Limb (tissue), 2 donors: ENCODE data around the gene ARHGEF4.
A peak's percentile ranks its signal among the peaks of the same experiment; 100 is the strongest.
"Not testable (repeated sequence)": the region's sequence is repeated elsewhere in the genome, so short reads cannot be mapped to it uniquely, and the experiment has no call there.

Source experiments
- DNase-seq, 2 donors: peaks; one replicate each; pipeline ENCODE4 v3.0.0-alpha.2; 2016; ENCODE audit errors: extremely low spot score in 2 of 2

The ARHGEF4 gene

GRCh38 chr2:131075578-131075977 is 238.9 kb downstream of the ARHGEF4 start:
- not testable (repeated sequence) for DNase-seq

DNA sequence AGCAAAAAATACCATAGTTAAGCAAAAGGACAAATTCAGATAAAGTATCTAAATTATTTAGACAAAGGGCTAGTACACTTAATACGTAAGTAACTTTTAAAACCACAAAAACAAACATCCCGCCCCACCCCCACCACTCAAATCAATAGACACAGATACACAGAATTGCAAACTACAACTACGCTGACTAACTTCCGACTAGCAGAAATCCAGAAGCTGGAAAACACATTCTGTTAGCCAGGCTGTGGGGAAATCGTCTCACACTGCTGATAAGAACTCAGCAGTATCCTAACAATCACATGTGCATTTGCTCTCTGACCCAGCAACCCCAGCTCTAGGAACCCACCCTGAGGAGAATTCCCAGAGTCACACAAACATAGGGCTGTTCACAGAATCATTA is 240.0 kb downstream of the ARHGEF4 start:
- DNase-seq, result no peak

DNA sequence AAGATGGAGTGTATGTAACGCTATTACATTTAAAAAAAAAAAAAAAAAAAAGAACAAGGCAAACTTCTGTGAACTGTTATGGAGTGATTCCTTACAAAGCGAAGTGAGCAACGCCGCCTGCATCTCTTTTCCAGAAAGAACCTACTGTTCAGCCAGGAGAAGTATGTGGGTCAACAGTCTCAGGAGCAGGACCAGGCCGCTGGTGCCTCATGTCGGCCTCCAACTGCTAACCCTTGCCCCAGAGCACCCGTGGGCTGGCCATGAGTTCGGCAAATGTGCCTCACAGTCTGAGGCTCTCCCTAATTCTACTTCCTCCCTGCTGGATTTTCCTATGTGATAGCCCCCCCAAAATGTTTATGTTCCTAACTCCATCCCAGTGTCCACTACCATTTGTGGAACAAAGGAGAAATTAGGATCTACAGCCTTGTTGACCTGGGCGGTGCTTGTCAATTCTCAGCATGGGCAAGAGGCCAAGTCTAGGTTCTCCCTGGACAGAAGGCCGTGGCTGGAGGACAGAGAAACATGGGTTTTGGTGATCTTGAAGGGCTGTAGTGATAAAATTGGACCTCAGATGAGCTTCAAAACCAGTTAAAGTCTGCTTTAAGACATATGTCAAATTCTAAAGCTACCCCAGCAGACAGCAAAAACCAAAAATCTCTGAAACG is 240.6 kb downstream of the ARHGEF4 start:
- DNase-seq, result no peak

DNA sequence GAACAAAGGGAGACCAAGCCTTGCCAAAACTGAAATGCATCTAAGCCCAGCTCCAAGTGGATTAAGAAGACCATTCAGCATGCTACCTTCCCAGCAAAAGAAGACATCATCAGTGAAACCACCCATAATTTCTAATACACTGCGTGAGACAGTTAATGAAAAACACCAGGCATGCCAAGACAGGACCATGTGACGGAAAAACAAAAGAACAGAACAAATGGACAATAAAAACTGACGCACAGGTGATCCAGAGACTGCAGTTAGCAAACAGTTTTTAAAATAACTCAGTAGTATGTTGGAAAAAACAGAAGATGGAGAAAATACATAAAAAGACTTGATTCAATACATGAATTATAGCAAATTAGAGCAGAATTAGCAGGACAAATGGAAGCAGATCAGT is 241.3 kb downstream of the ARHGEF4 start:
- DNase-seq, result no peak

- DNase-seq, result not testable (repeated sequence)
These were observed 243.2 kb downstream of the ARHGEF4 start for GRCh38 chr2:131079931-131080330.

GRCh38 chr2:131081190-131081589 is 244.5 kb downstream of the ARHGEF4 start:
- DNase-seq, result no peak

DNA sequence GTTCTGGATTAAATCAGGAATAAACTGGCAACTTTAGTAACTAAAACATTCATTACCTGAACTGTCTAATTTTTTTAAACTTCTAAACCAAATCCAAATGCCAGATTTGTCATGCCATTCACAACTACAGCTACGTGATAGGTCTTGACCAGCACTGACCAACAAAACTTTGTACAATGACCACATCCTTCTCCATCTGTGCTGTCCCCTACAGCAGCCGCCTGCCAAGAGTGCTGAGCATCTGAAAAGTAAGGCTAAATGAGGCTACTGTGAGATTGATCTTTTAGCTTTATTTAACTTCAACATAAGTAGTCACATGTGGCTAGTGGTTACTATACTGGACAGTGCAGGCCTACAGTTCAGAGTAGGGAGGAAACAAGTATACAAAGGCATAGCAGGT is 248.9 kb downstream of the ARHGEF4 start:
- no peak for DNase-seq

DNA sequence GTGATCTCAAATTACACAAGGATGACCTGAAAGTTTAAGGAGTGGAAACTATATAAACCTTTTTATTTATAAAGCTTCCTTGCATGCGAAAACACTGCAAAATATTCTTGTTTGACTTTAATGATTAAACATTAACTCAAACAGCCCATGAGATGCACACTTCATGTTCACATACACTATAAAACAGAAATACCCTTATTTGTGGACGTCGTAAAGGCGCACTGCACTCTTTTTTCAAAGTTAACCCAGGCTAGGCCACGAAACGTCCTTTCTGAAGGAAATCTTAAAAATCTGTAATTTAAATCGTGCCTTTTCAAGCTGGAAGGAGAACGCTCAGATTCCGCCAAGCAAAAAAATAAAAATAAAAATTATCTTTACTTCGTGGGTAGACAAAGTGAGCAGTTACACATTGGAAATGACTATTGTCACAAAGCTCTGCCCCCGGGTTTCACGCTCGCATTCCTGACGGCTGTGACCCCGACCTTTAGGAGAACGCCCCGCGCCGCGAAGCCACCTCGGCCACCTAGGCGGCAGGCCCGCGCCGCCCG is 255.8 kb downstream of the ARHGEF4 start:
- peak in 1 of 2 donors; percentile 1 for DNase-seq

DNA sequence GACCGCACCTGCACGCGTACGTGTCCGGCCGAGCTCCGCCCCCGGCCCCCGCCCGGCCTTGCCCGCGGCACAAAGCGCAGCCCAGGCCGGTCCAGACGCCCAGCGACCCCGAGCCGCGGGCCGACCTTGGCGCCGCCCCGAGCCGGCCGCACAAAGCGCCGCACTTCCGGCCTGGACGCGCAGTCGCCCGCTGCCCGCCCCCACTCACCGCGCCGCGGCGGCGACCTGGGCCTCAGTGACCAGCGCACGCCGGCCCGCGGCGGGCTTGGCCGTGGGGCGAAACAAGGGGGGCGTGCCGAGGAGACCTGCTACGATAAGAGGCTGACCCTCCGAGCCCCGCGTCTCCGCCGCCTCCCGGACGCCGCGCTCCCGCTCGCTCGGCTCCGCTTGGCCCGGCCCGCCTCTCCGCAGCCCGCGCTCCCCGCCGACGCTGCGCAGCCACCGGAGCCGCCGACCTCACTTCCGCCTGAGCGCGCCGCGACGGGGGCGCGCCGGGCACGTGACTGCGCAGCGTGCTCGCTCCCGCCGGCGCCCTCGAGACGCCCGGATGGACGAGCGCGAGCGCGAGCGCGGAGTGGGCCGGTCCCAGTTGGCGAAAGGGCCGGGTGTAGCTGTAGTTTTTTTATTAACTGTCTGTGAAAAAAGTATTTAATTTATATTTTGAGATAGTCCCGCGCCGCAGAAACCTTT is 256.4 kb downstream of the ARHGEF4 start, which contains the start of gene FAM168B:
Gene FAM168B, minus strand, starts transcription at position 455 of the 690 bp plus-strand sequence. CDS start 10,814 bp downstream, outside the sequence.
- DNase-seq, result peak; percentile 90 to 95

DNA sequence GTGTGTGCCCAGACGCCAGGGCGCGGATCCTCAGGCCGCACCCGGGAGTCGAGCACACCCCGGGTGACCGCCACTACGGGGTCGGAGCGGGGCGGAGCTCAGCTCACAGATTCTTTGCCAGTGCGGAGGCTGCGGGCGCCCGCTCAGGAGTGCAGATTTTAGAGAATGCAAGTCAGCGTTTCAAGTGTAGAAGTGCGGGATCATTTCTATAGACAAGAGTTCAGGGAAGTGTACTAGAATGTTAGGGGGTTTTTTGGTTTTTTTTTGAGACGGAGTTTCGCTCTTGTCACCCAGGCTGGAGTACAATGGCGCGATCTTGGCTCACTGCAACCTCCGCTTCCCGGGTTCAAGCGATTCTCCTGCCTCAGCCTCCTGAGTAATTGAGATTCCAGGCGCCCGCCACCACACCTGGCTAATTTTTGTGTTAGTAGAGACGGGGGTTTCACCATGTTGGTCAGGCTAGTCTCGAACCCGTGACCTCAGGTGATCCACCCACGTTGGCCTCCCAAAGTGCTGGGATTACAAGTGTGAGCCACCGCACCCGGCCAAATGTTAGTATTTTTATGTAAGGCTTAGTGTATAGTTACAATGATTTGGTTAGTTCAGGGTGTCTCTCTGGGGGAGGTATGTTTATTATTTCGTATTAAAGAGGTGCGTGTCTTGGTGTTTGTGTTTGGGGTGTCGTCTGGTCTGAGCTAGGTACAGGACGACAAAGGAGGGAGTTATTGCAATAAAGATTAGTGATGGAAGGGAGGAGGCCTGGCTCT is 257.2 kb downstream of the ARHGEF4 start:
- DNase-seq, result no peak

DNA sequence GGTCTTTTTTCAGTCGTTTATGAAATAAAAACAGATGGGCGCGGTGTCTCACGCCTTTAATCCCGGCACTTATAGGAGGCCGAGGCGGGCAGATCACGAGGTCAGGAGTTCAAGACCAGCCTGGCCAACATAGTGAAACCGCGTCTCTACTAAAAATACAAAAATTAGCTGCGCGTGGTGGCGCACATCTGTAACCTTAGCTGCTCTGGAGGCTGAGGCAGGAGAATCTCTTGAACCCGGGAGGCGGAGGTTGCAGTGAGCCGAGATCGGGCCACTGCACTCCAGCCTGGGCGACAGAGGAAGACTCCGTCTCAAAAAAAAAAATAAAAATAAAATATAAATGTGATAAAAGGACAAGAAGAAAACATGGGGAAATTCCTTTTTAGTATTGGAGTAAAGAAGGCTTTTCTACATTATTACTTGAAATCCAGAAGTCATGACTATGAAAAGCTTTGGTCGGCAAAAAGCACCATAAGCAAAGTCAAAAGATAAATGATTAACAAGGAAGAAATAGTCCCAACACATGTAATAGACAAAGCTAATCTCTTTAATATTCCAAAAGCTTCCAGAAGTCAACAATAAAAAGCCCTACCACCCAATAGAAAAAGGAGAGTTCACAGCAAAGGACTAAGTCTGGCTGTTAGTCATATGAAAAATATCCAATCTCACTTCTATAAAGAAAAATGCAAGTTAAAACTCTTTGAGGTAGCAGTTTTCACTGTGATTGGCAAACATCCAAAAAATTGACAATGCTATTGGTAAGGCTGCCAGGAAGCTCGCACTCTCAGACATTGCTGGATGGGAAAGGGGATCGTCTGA is 258.0 kb downstream of the ARHGEF4 start:
- DNase-seq, result no peak
